ENCODE data around the gene NEUROG2.

Gene NEUROG2

DNA sequence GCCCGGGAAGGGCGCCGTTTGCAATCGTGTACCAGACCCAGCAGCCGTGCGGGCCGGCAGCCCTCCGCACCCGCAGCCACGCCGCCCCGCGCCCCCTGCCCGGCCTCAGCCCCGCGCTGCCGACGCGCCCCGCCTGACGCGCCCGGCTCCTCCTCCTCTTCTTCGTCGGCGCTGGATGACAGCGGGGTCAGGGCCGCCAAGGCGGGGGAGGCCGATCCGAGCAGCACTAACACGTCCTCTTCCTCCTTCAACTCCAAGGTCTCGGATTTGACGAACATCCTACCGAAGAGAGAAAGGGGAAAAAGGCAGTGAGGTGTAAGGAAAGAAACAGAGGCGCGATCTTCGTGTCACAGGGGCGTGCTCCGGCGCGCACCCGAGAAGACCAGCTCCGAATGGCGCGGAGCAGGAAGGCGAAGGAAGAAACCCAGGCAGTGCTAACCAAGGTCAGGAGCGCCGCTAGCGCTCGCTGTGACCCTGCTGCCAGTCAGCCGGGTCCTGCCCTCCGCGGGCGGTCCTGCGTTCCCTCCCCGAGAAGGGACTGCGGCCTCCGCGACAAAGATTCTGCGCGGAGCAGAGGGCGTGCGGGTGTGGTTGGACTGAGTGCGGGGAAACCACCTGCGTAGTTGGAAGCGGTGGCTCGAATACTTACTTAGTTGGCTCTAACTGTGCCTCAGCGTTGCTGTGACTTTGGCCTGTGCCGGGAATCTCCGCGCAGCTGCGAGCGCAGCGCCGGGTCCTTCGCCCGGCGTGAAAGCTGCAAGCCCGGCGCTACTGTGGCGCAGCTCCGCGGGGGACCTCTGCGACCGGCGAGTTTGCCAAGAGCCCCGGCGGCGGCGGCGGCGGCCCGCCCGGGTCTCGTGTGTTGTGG lies 548 bp downstream of the NEUROG2 start:
- H3K27me3 Mint-ChIP-seq (ENCODE audit: low read depth, poor library complexity) = peaks cover 100% of the 10 kb centered on the region
- H3K4me3 Mint-ChIP-seq = peak overlapping the region; percentile 88
- peaks cover 3% of the 10 kb centered on the region for H3K9me3 Mint-ChIP-seq
- no peak for TF ChIP-seq CTCF (IDR thresholded peaks at IDR 0.05)
- no peaks in the 10 kb centered on the region for H3K36me3 Mint-ChIP-seq (ENCODE audit: low read depth)
- peaks cover 63% of the 10 kb centered on the region for H3K4me1 Mint-ChIP-seq
- peak; percentile 66 for DNase-seq
- H3K27ac Mint-ChIP-seq = no peak overlapping the region

GRCh38 chr4:112514647-112515197 lies 1.3 kb downstream of the NEUROG2 start:
- H3K4me3 Mint-ChIP-seq = peak overlapping the region; percentile 73
- peaks cover 3% of the 10 kb centered on the region for H3K9me3 Mint-ChIP-seq
- H3K4me1 Mint-ChIP-seq = peaks cover 61% of the 10 kb centered on the region
- H3K27me3 Mint-ChIP-seq (ENCODE audit: low read depth, poor library complexity) = peaks cover 100% of the 10 kb centered on the region
- TF ChIP-seq CTCF (IDR thresholded peaks at IDR 0.05) = no peak
- no peaks in the 10 kb centered on the region for H3K36me3 Mint-ChIP-seq (ENCODE audit: low read depth)
- peak; percentile 54 for DNase-seq
- no peak overlapping the region for H3K27ac Mint-ChIP-seq

GRCh38 chr4:112513971-112514646 lies 1.9 kb downstream of the NEUROG2 start:
- Mint-ChIP-seq H3K36me3 (ENCODE audit: low read depth) (no peaks in the 10 kb centered on the region), H3K27ac (no peak overlapping the region), H3K9me3 (peaks cover 6% of the 10 kb centered on the region), H3K4me3 (peak overlapping the region; percentile 73), H3K27me3 (ENCODE audit: low read depth, poor library complexity) (peaks cover 100% of the 10 kb centered on the region), H3K4me1 (peaks cover 62% of the 10 kb centered on the region)
- no peak for TF ChIP-seq CTCF (IDR thresholded peaks at IDR 0.05)
- peak; percentile 14 for DNase-seq

DNA sequence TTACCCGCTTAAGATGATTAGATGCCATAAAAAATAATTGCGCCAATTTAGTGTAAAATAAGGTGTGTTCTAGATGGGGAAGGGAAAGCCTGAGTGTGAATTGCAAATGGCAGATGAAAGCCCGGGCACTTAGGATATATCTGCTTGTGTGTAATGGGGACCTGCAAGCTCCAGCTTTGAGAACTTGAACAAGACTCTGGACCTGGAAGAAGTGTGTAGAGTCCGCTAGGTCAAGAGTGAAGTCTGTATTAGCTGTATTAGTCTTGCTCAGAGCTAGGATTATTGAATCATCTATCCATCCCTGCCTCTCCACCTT lies 4.2 kb downstream of the NEUROG2 start:
- peak overlapping the region; percentile 3 for H3K4me3 Mint-ChIP-seq
- H3K27ac Mint-ChIP-seq = no peak overlapping the region
- no peak for TF ChIP-seq CTCF (IDR thresholded peaks at IDR 0.05)
- H3K27me3 Mint-ChIP-seq (ENCODE audit: low read depth, poor library complexity) = peaks cover 100% of the 10 kb centered on the region
- H3K36me3 Mint-ChIP-seq (ENCODE audit: low read depth) = no peaks in the 10 kb centered on the region
- DNase-seq = no peak
- peaks cover 5% of the 10 kb centered on the region for H3K9me3 Mint-ChIP-seq
- H3K4me1 Mint-ChIP-seq = peaks cover 53% of the 10 kb centered on the region

GRCh38 chr4:112511093-112511802 lies 4.7 kb downstream of the NEUROG2 start:
- H3K27me3 Mint-ChIP-seq (ENCODE audit: low read depth, poor library complexity) = peaks cover 100% of the 10 kb centered on the region
- H3K4me3 Mint-ChIP-seq = peak overlapping the region; percentile 74
- no peak overlapping the region for H3K27ac Mint-ChIP-seq
- DNase-seq = peak; percentile 33
- TF ChIP-seq CTCF (IDR thresholded peaks at IDR 0.05) = no peak
- peaks cover 49% of the 10 kb centered on the region for H3K4me1 Mint-ChIP-seq
- no peaks in the 10 kb centered on the region for H3K36me3 Mint-ChIP-seq (ENCODE audit: low read depth)
- H3K9me3 Mint-ChIP-seq = peaks cover 4% of the 10 kb centered on the region

Data from nephron progenitor cell (in vitro differentiated cells).